ENCODE results near the gene PARK7. TPM values are rescaled to one million over a fixed set of nuclear protein-coding genes. Genes with fewer than 3 reads are reported as not detected.

PARK7 gene
- total and polyA plus RNA-seq, 8 donors: 227 to 307 (median 286) TPM

DNA sequence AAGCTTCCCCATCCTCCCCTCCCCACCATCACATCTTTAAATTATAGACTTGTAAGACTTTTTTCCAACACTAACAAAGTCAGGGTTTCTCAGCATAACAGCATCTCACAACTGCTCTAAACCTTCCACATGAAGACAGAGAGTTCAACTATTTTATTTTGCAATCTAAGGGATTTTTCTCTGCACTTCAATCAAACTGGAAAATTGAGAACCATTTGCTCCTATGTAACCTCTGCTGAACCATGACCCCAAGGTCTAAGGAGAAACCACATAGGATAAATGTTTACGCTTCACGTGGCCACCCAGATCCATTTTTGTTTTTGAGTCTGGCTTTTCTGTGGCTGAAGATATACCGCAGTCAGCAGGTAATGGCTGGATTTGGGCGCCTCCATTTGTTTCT is 51.4 kb downstream of the PARK7 start:
- DNase-seq: no peak
- Histone ChIP-seq H3K9me3 (no peaks in the 10 kb centered on the region), H3K36me3 (peaks cover 0 to 32% of the 10 kb centered on the region in 2 donors), H3K27me3 (no peaks in the 10 kb centered on the region), H3K4me1 (peaks cover 28 to 40% of the 10 kb centered on the region in 2 donors), H3K27ac (no peak overlapping the region), H3K4me3 (no peak overlapping the region)
- no peak for TF ChIP-seq CTCF (IDR thresholded peaks at IDR 0.05)
- ATAC-seq: no peak
- intact Hi-C loops (cut with DNase I): loop anchor here in 1 of 2 donors (10.0 kb wide), 1 partner anchor 342 kb away; no protein-coding TSS in a partner anchor

DNA sequence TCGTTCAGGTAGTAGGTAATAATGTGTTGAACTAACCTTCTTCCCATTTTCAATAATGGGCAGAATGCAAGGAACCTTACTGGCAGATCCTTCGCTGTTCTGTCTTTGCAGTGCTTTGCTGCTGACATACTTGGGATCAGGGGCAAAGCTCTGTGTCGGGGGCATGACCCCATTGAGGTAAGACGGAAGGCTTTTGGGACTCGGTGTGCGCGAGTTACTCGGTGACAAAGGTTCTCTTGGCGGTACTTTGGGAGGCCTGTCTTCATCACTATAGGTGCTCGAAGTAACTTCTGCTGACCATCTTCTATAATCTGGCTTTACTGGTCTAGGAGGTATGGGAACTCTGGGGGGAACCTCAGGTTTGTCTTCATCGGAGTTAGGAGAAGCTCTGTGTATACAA is 51.9 kb downstream of the PARK7 start:
- peaks cover 28 to 41% of the 10 kb centered on the region in 2 donors for H3K4me1 ChIP-seq
- H3K36me3 ChIP-seq: peaks cover 0 to 32% of the 10 kb centered on the region in 2 donors
- intact Hi-C loops (cut with DNase I): loop anchor here in 1 of 2 donors (10.0 kb wide), 1 partner anchor 341 kb away; no protein-coding TSS in a partner anchor
- DNase-seq (no peak), ATAC-seq (no peak)
- H3K9me3 ChIP-seq: no peaks in the 10 kb centered on the region
- H3K4me3 ChIP-seq: no peak overlapping the region
- H3K27ac ChIP-seq: no peak overlapping the region
- no peak for TF ChIP-seq CTCF (IDR thresholded peaks at IDR 0.05)
- no peaks in the 10 kb centered on the region for H3K27me3 ChIP-seq

DNA sequence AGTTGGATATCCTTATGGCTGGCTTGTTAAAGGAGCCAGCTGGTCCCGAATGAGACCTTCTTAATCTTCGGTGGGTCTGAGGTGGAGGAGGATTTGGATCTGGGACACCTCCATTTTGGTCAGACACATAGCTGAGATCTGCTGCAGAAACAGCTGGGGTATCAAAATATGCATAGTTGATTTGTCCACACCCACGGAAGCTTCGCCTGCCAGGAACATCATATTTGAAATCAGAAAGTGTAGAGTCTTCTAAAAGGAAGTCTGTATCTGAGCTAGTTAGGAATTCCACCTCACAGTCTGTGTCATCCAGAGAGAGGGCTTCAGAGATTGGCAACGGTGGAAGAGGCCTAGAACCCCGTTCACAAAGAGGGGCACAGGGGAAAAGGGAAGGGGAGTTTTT is 52.3 kb downstream of the PARK7 start:
- ATAC-seq (no peak), DNase-seq (no peak)
- H3K9me3 ChIP-seq: no peaks in the 10 kb centered on the region
- intact Hi-C loops (cut with DNase I): loop anchor here in 1 of 2 donors (10.0 kb wide), 1 partner anchor 341 kb away; no protein-coding TSS in a partner anchor
- no peak for TF ChIP-seq CTCF (IDR thresholded peaks at IDR 0.05)
- no peak overlapping the region for H3K27ac ChIP-seq
- H3K4me3 ChIP-seq: no peak overlapping the region
- peaks cover 29 to 41% of the 10 kb centered on the region in 2 donors for H3K4me1 ChIP-seq
- peaks cover 0 to 32% of the 10 kb centered on the region in 2 donors for H3K36me3 ChIP-seq
- no peaks in the 10 kb centered on the region for H3K27me3 ChIP-seq

GRCh38 chr1:8014381-8014988 is 53.0 kb downstream of the PARK7 start:
- H3K36me3 ChIP-seq: peaks cover 0 to 32% of the 10 kb centered on the region in 2 donors
- no peaks in the 10 kb centered on the region for H3K9me3 ChIP-seq
- TF ChIP-seq CTCF (IDR thresholded peaks at IDR 0.05): no peak
- H3K4me1 ChIP-seq: peaks cover 36 to 47% of the 10 kb centered on the region in 2 donors
- no peak overlapping the region for H3K4me3 ChIP-seq
- peak overlapping the region in 1 of 2 donors; percentile 74 for H3K27ac ChIP-seq
- intact Hi-C loops (cut with DNase I): loop anchor here in 1 of 2 donors (10.0 kb wide), 1 partner anchor 340 kb away; no protein-coding TSS in a partner anchor
- ATAC-seq (no peak), DNase-seq (no peak)
- no peaks in the 10 kb centered on the region for H3K27me3 ChIP-seq

DNA sequence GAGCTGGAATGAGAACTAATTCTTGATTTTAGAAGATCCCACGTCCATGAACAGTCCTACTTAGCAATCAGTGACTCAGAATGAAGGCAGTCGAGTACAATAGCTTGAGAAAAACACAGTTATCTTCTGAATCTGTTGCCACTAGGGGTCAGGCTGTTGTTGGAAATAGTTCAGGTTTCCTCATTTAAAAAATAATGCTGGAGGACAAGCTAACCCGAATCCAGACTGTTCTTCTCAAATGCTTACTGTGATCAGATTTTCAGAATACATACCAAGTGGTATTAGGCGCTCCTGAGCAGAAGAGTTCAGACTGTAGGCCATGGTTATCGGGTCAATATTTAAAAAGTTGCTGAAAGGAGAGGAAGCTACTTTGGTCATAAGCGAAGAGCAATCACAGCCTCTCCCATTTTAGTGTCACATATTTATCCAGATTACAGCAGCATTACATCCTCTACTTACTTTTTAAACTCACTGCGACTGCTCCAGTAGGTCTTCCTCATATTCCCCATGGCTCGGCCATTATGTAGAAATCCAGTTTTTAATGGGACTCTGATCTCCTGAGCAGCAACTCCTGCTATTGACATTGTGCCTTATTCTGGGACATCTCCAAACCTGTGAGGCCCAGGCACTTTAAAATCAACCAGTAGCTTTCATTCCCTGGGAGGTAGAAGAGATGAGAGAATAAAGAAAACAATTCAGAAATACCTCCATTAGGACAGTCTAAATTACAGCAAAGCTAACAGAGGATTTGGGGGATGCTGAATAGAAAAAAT is 53.7 kb downstream of the PARK7 start:
- intact Hi-C loops (cut with DNase I): loop anchor here in 1 of 2 donors (10.0 kb wide), 1 partner anchor 340 kb away; no protein-coding TSS in a partner anchor
- peaks cover 0 to 32% of the 10 kb centered on the region in 2 donors for H3K36me3 ChIP-seq
- H3K9me3 ChIP-seq: no peaks in the 10 kb centered on the region
- H3K27me3 ChIP-seq: no peaks in the 10 kb centered on the region
- ATAC-seq: peak; percentile 68
- peak; percentile 53 to 65 for TF ChIP-seq CTCF (IDR thresholded peaks at IDR 0.05)
- H3K4me3 ChIP-seq: no peak overlapping the region
- H3K27ac ChIP-seq: peak overlapping the region; percentile 4 to 74
- H3K4me1 ChIP-seq: peaks cover 37 to 54% of the 10 kb centered on the region in 2 donors
- peak in 2 of 4 donors; percentile 74 to 79 for DNase-seq

Measured in left lung (tissue), 10 donors.